Measurements from ENCODE around the gene GADD45G.

GADD45G gene

DNA sequence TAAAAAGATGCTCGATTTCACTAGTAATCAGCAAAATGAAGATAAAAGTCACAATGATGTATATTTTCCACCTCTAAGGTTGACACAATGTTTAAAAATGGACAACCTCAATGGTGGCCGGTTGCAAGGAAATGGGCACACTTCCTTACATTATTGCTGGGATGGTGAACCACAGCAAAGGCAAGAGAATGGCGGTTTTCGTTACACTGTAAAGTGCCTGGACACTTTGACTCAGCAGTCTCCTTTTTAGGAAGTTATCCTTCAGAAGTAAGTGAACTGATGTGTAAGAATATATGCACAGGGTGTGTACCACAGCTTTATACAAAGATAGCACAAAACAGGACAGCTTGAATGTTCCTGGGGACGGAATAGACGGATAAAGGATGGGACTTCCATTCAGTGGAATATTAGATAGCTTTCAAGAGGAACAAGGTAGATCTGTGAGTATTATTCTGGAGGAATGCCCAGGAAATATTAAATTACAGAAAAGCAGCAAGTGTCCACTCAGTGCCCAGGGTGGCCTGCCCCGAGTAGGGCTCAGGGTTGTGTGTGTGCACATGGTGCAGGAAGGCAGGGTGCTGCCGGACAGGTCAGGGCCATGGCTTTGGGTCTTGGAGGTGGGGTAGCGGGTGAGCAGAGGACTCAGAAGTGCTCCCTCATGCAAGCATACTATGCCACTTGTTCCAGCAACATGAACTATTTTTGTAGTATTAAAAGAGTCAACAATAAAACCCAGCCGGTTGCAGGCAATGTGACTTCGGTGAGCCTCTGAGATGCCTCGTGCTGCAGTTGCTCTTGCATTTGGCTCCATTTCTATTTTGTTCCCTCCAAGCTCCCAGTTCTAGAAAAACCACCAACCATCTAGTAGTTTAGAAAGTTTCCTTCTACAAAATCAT is 24.5 kb downstream of the GADD45G start:
- DNase-seq, result no peak
- H3K4me1 ChIP-seq (ENCODE audit: control insufficient read depth, insufficient read depth, low read length, poor library complexity, severe bottlenecking), result no peaks in the 10 kb centered on the region
- no peak overlapping the region for H3K4me3 ChIP-seq (ENCODE audit: insufficient read depth, low read depth, low read length, poor library complexity, severe bottlenecking)
- H3K27ac ChIP-seq (ENCODE audit: insufficient read depth, low read length, poor library complexity, severe bottlenecking), result no peak overlapping the region
- no peaks in the 10 kb centered on the region for H3K36me3 ChIP-seq (ENCODE audit: control insufficient read depth, insufficient read depth, low read length)
- H3K27me3 ChIP-seq (replicated peaks; ENCODE audit: control insufficient read depth, insufficient read depth, low read length, poor library complexity, severe bottlenecking), result no peaks in the 10 kb centered on the region
- H3K9me3 ChIP-seq (ENCODE audit: control insufficient read depth, low read length), result no peaks in the 10 kb centered on the region

DNA sequence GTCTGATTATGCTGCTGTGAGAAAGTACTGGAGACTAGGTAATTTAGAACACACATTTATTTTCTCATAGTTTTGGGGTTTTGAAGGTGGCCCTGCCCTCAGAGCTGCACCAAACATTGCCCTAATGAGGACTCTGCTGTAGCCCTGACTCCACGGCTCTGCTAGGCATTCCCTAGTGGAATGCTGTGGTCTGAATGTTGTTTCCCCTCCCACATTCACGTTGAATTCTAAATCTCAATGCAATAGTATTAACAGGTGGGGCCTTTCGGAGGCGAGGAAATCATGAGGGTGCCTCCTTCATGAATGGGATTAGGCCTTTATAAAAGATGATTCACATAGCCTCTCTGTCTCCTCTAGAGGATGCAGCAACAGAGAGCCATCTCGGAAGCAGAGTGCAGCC is 25.7 kb downstream of the GADD45G start:
- no peaks in the 10 kb centered on the region for H3K36me3 ChIP-seq (ENCODE audit: control insufficient read depth, insufficient read depth, low read length)
- no peak for DNase-seq
- no peaks in the 10 kb centered on the region for H3K4me1 ChIP-seq (ENCODE audit: control insufficient read depth, insufficient read depth, low read length, poor library complexity, severe bottlenecking)
- H3K9me3 ChIP-seq (ENCODE audit: control insufficient read depth, low read length), result no peaks in the 10 kb centered on the region
- no peak overlapping the region for H3K27ac ChIP-seq (ENCODE audit: insufficient read depth, low read length, poor library complexity, severe bottlenecking)
- no peaks in the 10 kb centered on the region for H3K27me3 ChIP-seq (replicated peaks; ENCODE audit: control insufficient read depth, insufficient read depth, low read length, poor library complexity, severe bottlenecking)
- no peak overlapping the region for H3K4me3 ChIP-seq (ENCODE audit: insufficient read depth, low read depth, low read length, poor library complexity, severe bottlenecking)

DNA sequence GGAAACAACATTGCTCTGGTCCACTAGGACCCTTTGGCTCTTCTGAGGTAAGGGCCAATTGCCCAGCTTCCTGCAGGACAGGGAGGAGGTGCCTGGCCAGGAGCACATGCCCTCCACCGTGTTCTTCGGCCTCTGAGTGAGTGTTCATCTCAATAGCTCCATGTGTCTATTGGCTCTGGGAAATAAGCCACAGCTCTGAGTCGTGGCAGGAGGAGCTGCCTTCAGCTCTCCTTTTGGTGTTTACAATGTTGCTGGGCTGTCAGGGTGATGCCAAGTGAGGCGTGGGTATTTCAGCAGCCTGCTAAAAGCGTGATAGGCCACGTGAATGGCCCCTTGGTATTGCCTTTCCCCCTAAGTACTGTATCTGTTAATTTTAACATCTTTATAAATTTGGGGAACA is 26.6 kb downstream of the GADD45G start:
- Histone ChIP-seq H3K9me3 (ENCODE audit: control insufficient read depth, low read length) (no peaks in the 10 kb centered on the region), H3K36me3 (ENCODE audit: control insufficient read depth, insufficient read depth, low read length) (no peaks in the 10 kb centered on the region), H3K4me3 (ENCODE audit: insufficient read depth, low read depth, low read length, poor library complexity, severe bottlenecking) (no peak overlapping the region), H3K27me3 (replicated peaks; ENCODE audit: control insufficient read depth, insufficient read depth, low read length, poor library complexity, severe bottlenecking) (no peaks in the 10 kb centered on the region), H3K27ac (ENCODE audit: insufficient read depth, low read length, poor library complexity, severe bottlenecking) (no peak overlapping the region), H3K4me1 (ENCODE audit: control insufficient read depth, insufficient read depth, low read length, poor library complexity, severe bottlenecking) (no peaks in the 10 kb centered on the region)
- no peak for DNase-seq

DNA sequence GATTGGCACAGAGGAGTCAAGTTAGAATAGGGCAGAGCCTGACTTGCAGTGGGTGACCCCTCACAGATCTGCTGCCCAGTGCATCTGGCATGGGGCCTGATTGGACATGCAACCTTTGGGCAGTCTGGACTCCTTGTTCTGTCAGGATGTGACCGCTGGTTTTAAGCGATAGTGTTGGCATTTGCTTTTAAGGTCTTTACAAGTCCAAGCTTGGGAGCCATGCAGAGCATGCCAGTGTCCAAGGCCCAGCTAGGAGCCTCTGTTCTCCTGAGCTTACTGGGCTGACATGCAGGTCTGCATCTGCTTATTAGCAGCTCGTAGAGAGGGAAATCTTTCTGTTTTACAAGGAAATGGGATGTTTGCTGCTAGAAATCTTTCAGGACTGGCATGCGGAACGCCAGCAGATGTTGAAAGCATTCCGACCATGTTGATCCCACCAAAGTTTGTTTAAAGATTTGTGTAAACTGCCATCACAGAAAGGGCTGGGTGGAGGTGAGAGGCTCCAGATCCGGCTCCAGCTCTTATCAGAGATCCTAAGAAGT is 27.5 kb downstream of the GADD45G start:
- Histone ChIP-seq H3K9me3 (ENCODE audit: control insufficient read depth, low read length) (no peaks in the 10 kb centered on the region), H3K36me3 (ENCODE audit: control insufficient read depth, insufficient read depth, low read length) (no peaks in the 10 kb centered on the region)

DNA sequence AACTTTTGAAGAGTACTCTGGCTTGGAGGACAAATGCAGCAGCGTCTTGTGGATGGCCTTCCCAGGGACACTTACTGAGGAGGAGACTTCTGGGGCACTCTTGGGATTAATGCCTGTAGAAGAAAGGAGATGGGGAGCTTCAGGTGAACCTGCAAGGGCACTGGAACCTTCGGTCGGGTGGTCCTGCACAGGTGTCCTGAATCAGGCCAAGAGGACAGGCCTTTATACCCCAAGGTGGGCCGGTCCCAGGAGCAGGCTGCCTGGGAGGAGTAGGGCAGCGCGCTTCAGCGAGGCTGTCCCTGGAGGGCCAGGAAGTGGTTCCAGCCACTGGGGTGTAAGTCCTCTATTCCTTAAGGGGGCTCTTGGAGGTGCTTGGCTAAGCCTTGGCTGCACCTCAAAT is 27.9 kb downstream of the GADD45G start:
- Histone ChIP-seq H3K4me1 (ENCODE audit: control insufficient read depth, insufficient read depth, low read length, poor library complexity, severe bottlenecking) (no peaks in the 10 kb centered on the region), H3K4me3 (ENCODE audit: insufficient read depth, low read depth, low read length, poor library complexity, severe bottlenecking) (no peak overlapping the region), H3K27me3 (replicated peaks; ENCODE audit: control insufficient read depth, insufficient read depth, low read length, poor library complexity, severe bottlenecking) (no peaks in the 10 kb centered on the region), H3K9me3 (ENCODE audit: control insufficient read depth, low read length) (no peaks in the 10 kb centered on the region), H3K27ac (ENCODE audit: insufficient read depth, low read length, poor library complexity, severe bottlenecking) (no peak overlapping the region), H3K36me3 (ENCODE audit: control insufficient read depth, insufficient read depth, low read length) (no peaks in the 10 kb centered on the region)
- no peak for DNase-seq

More for the DNA sequence above, 27.5 kb downstream of the GADD45G start:
- Histone ChIP-seq H3K4me1 (ENCODE audit: control insufficient read depth, insufficient read depth, low read length, poor library complexity, severe bottlenecking) (no peaks in the 10 kb centered on the region), H3K27me3 (replicated peaks; ENCODE audit: control insufficient read depth, insufficient read depth, low read length, poor library complexity, severe bottlenecking) (no peaks in the 10 kb centered on the region), H3K4me3 (ENCODE audit: insufficient read depth, low read depth, low read length, poor library complexity, severe bottlenecking) (no peak overlapping the region), H3K27ac (ENCODE audit: insufficient read depth, low read length, poor library complexity, severe bottlenecking) (no peak overlapping the region)
- no peak for DNase-seq

DNA sequence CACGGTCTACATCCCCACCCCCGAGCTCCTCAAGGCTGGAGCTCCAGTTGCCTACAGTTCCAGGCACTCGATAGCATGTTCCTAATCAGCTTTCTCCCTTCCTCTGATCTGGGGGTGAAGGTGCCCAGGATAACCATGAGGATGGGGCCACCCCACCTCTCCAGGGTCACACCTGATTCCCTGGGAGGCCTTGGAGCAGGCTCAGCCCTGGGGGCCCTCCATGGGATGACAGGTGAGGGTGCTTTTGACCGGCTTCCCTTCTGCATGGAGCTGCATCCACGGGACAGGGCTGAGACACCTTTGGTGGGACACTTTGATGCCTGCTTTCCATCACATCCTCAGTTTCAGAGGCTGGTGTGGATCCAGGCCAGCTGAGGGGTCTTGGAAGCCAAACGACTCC is 28.6 kb downstream of the GADD45G start:
- no peak overlapping the region for H3K4me3 ChIP-seq (ENCODE audit: insufficient read depth, low read depth, low read length, poor library complexity, severe bottlenecking)
- H3K4me1 ChIP-seq (ENCODE audit: control insufficient read depth, insufficient read depth, low read length, poor library complexity, severe bottlenecking), result no peaks in the 10 kb centered on the region
- H3K36me3 ChIP-seq (ENCODE audit: control insufficient read depth, insufficient read depth, low read length), result no peaks in the 10 kb centered on the region
- DNase-seq, result no peak
- no peak overlapping the region for H3K27ac ChIP-seq (ENCODE audit: insufficient read depth, low read length, poor library complexity, severe bottlenecking)
- no peaks in the 10 kb centered on the region for H3K9me3 ChIP-seq (ENCODE audit: control insufficient read depth, low read length)
- no peaks in the 10 kb centered on the region for H3K27me3 ChIP-seq (replicated peaks; ENCODE audit: control insufficient read depth, insufficient read depth, low read length, poor library complexity, severe bottlenecking)

DNA sequence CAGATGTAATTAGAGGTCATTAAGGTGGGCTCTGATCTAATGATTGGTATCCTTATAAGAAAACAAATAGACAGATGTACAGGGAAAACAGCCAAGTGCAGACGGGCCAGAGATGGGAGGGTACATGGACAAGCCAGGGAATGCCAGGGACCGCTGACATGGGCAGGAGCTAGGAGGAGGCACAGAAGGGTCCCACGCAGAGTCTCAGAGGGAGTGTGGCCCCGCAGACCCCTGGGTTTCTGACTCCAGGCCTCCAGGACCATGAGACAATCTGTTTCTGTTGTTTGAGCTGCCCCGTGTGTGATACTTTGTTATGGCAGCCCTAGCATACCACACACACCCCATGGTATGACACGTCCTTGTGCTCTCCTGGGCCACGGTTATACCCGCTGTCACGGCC is 29.1 kb downstream of the GADD45G start:
- no peaks in the 10 kb centered on the region for H3K9me3 ChIP-seq (ENCODE audit: control insufficient read depth, low read length)
- no peak overlapping the region for H3K27ac ChIP-seq (ENCODE audit: insufficient read depth, low read length, poor library complexity, severe bottlenecking)
- H3K27me3 ChIP-seq (replicated peaks; ENCODE audit: control insufficient read depth, insufficient read depth, low read length, poor library complexity, severe bottlenecking), result no peaks in the 10 kb centered on the region
- H3K4me3 ChIP-seq (ENCODE audit: insufficient read depth, low read depth, low read length, poor library complexity, severe bottlenecking), result no peak overlapping the region
- no peaks in the 10 kb centered on the region for H3K4me1 ChIP-seq (ENCODE audit: control insufficient read depth, insufficient read depth, low read length, poor library complexity, severe bottlenecking)
- no peak for DNase-seq
- H3K36me3 ChIP-seq (ENCODE audit: control insufficient read depth, insufficient read depth, low read length), result no peaks in the 10 kb centered on the region

DNA sequence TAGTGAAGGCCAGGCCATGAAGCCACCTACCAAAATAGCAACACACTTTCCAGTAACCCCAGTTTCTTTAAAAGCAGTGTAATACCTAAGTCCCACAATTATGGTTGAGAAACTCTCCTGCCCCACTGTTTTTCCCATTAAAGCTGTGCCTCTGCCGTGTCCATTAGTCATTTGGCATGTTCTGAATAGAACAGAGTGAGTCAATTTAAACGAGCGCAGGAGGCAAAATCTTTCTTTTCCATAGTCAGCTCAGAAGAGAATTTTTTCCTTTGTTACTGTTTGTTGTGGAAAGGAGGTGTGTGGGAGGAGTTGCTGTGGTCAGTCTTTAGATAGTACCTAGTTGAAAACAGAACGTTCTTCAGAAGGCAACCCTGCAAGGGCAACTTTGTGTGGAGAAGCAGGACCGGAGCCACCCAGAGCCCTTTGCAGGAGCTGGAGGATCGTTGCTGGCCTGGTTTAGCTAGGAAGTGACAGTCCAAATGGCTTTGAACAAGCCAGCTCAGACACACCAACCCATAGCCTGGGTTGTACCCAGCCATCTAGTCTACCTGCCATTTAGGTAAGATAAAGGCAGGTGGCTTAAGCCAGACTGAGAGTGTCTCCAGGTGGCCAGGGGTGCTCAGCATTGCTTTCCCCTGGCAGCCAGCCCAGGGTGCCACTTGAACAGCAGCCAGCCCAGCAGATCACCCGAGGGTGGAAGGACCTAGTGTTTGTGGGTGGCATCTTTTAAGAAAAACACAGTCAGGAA is 30.4 kb downstream of the GADD45G start:
- Histone ChIP-seq H3K4me3 (ENCODE audit: insufficient read depth, low read depth, low read length, poor library complexity, severe bottlenecking) (no peak overlapping the region), H3K27ac (ENCODE audit: insufficient read depth, low read length, poor library complexity, severe bottlenecking) (no peak overlapping the region)
- no peak for DNase-seq

DNA sequence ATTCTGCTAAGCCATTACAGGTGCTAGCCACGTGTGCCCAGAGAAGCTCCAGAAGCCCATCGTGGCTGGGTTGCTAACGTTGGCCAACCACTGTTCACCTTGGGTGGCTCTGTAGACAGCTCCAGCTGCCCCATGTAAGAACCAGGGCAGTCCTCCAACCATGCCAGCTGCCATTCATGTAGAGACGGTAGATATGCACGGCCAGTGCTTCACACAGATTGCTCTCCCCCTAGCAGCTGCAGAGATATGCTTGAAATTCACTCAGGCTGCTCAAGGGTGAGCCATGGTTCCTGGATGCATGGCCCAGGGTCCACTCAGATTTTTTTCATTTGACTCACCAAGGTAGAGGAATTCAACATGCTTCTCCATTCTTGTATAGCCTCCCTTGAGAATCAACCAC is 31.0 kb downstream of the GADD45G start:
- Histone ChIP-seq H3K9me3 (ENCODE audit: control insufficient read depth, low read length) (no peaks in the 10 kb centered on the region), H3K36me3 (ENCODE audit: control insufficient read depth, insufficient read depth, low read length) (no peaks in the 10 kb centered on the region), H3K27me3 (replicated peaks; ENCODE audit: control insufficient read depth, insufficient read depth, low read length, poor library complexity, severe bottlenecking) (no peaks in the 10 kb centered on the region), H3K27ac (ENCODE audit: insufficient read depth, low read length, poor library complexity, severe bottlenecking) (no peak overlapping the region), H3K4me3 (ENCODE audit: insufficient read depth, low read depth, low read length, poor library complexity, severe bottlenecking) (no peak overlapping the region), H3K4me1 (ENCODE audit: control insufficient read depth, insufficient read depth, low read length, poor library complexity, severe bottlenecking) (no peaks in the 10 kb centered on the region)
- DNase-seq, result no peak

More for the DNA sequence above, 30.4 kb downstream of the GADD45G start:
- Histone ChIP-seq H3K36me3 (ENCODE audit: control insufficient read depth, insufficient read depth, low read length) (no peaks in the 10 kb centered on the region), H3K4me1 (ENCODE audit: control insufficient read depth, insufficient read depth, low read length, poor library complexity, severe bottlenecking) (no peaks in the 10 kb centered on the region), H3K9me3 (ENCODE audit: control insufficient read depth, low read length) (no peaks in the 10 kb centered on the region), H3K27me3 (replicated peaks; ENCODE audit: control insufficient read depth, insufficient read depth, low read length, poor library complexity, severe bottlenecking) (no peaks in the 10 kb centered on the region)

DNA sequence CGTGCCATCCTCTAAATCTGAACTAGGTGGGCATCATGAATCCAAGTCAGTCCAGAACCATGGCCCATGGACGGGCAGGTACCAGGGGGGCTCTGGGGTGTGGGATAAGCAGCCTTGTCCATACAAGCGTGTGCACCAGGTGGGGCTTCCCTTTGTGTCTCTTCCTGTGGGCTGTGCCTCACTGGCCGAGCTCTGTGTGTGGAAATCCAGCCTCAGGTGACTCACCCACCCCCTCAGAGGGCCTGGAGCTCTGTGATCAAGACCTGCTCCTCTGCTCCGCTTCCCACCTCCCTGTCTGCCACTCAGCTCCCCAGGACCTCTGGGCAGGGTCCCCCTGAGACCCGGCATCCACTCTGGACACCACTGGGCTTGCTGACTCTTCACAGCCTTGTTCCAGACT is 33.0 kb downstream of the GADD45G start:
- H3K9me3 ChIP-seq (ENCODE audit: control insufficient read depth, low read length), result no peaks in the 10 kb centered on the region
- no peaks in the 10 kb centered on the region for H3K27me3 ChIP-seq (replicated peaks; ENCODE audit: control insufficient read depth, insufficient read depth, low read length, poor library complexity, severe bottlenecking)
- H3K4me3 ChIP-seq (ENCODE audit: insufficient read depth, low read depth, low read length, poor library complexity, severe bottlenecking), result no peak overlapping the region
- no peaks in the 10 kb centered on the region for H3K36me3 ChIP-seq (ENCODE audit: control insufficient read depth, insufficient read depth, low read length)
- H3K27ac ChIP-seq (ENCODE audit: insufficient read depth, low read length, poor library complexity, severe bottlenecking), result no peak overlapping the region
- DNase-seq, result no peak
- no peaks in the 10 kb centered on the region for H3K4me1 ChIP-seq (ENCODE audit: control insufficient read depth, insufficient read depth, low read length, poor library complexity, severe bottlenecking)
